Ramos (cell line): ENCODE data around the gene LPAR1.
"Not testable (repeated sequence)": the region's sequence is repeated elsewhere in the genome, so short reads cannot be mapped to it uniquely, and the experiment has no call there.

Source experiments
- in situ Hi-C: fragments of 300-500 bp; cut with MboI; formaldehyde crosslinking; loops from one replicate; pipeline ENCODE4 v1.14.3; 2022; ENCODE audit warnings: low sequenced_read_pairs; ENCODE audit not compliant: unreplicated experiment

Gene LPAR1

DNA sequence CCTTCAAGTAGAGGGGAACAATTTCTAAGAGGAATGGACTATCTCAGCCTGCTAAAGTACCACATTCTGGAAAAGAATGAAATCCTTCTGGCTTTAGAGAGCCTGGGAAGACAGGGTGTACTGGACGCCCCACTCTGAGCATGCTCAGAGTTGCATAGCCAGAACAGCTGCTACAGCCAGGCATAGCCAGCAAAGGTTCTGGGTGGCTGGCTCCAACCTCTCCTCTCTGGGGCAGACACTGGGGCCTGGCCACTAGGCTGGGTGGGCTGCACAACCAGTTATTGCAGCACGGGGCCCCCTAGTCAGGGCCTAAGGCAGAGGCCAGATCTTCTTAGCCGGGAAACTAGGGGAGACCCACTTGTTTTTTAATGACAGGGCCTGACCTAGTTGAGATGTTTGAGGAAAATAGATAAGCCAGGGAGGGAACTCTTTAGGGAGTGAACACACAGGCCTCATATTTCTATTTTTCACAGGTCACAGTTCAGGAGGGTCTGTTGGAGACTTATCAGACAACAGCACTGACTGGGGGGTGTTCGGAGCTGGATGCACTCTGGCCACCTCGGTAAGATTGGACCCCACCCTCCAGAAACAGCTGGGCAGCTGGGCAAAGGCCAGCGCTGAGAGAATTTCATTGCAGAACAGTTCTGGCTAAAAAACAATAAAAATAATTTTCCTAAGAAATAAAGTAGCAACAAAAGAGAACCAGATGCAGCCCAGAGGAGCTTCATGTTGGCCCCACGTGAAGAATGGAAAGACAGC is 142.9 kb downstream of the LPAR1 start:
- in situ Hi-C loops: no loop called here

DNA sequence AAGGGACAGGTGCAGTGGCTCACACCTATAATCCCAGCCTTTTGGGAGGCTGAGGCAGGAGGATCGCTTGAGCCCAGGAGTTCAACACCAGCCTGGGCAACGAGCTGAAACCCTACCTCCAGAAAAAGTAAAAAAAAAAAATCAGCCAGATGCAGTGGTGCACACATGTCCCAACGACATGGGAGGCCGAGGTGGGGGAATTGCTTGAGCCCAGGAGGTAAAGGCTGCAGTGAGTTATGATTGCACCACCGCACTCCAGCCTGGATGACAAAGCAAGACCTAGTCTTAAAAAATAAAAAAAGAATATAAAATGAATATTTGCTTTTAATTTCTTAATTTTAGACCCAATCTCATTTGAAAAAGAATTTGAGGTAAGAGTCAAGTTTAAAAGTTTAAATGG is 143.5 kb downstream of the LPAR1 start:
- in situ Hi-C loops: no loop called here

DNA sequence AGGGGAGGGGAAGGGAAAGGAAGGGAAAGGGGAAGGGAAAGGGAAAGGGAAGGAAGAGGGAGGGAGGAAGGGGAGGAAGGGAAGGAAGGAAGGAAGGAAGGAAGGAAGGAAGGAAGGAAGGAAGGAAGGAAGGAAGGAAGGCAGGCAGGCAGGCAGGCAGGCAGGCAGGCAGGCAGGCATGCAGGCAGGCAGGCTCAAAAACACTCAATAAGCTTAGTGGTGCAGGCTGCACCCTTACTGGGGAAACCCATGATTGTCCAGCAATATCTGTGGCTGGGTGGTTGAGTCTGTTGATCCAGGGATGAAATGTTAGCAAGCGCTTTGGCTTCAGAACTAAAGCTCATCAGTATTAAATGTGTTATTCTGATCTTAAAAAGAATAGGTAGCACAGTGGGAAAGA is 145.6 kb downstream of the LPAR1 start:
- in situ Hi-C loops: no loop called here

DNA sequence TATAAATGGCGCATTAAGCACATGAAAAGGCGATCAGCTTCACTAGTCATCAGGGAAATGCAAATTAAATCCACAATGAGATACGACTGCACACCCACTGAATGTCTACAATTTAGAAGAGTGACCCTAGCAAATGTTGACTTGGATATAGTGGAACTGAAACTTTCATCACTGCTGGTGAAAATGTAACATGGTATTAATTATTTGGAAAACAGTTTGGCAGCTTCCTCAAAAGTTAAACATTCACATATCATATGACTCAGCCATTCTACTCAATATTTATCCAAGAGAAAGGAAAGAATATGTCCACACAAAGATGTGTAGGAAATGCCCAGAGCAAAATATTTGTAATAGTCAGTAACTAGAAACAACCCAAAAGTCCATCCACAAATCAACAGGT is 146.5 kb downstream of the LPAR1 start:
- in situ Hi-C loops: no loop called here

DNA sequence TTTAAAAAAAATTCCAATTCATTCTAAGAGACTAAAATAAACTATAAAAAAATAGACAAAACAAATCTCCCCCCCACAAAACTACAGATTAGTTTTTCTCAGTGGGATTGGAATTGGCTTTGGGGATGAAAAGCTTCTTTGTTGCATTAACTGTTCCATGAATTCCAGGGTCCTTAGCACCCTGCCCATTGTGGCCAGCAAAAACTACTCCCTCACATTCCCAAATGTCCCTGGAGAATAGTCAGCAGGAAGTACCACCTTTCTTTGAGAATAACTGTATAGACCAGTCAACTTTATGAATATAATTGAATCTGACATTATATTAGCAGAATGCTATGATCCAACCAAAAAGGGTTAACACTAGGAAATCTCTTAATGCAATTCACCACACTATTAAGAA is 147.9 kb downstream of the LPAR1 start:
- in situ Hi-C loops: no loop called here

DNA sequence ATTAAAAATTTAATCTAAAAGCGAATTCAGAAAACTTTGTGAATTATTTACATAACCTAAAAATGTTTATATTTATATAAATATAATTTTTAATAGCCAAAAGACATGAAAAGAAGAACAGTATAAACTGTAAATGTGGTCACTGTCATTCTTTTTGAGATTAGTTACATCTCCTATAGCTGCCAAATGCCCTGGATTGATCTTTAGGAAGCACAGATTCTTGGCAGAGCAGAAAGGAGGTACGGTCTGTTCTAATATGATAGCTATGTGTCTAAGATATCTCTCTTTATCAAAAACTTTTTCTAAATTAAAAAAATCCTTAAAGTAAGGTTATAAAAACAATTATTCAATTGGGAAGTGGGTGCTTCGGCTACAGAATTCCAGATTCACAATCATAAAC is 151.0 kb downstream of the LPAR1 start:
- in situ Hi-C loops: no loop called here

GRCh38 chr9:110886832-110887231 is 151.4 kb downstream of the LPAR1 start:
- in situ Hi-C loops: no loop called here

DNA sequence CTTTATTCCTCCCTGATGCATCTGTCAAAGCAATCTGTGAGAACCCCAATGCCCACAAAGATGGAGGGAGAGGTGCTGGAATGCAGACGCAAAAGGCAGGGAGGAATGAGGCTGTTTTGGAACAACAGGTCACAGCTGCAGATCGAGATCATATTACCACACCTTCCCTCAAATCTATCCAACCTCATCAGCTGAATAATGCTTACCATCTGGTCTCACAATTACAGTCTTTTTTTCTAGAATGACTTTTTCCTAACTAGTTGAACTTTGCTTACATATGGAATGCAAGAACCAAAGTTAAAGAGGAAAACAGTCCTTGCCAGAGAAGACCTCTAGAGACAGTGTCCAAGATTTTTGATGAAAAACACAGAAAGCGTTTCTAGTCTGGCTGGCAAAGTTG is 158.1 kb downstream of the LPAR1 start:
- in situ Hi-C loops: no loop called here

- in situ Hi-C loops: no loop called here
These were observed 160.9 kb downstream of the LPAR1 start for GRCh38 chr9:110877374-110877773.

GRCh38 chr9:110876929-110877328 is 161.3 kb downstream of the LPAR1 start:
- in situ Hi-C loops: no loop called here

GRCh38 chr9:110874963-110875674 is 163.2 kb downstream of the LPAR1 start:
- in situ Hi-C loops: no loop called here

- in situ Hi-C loops: no loop called here
These were observed 165.3 kb downstream of the LPAR1 start for GRCh38 chr9:110872920-110873319.

GRCh38 chr9:110871736-110872135 is 166.5 kb downstream of the LPAR1 start:
- in situ Hi-C loops: no loop called here

- in situ Hi-C loops: no loop called here
These were observed 168.3 kb downstream of the LPAR1 start for GRCh38 chr9:110869931-110870330.

GRCh38 chr9:110864011-110864410 is 174.3 kb downstream of the LPAR1 start:
- in situ Hi-C loops: no loop called here

GRCh38 chr9:110861370-110862110 is 176.7 kb downstream of the LPAR1 start:
- in situ Hi-C loops: not testable (repeated sequence)

DNA sequence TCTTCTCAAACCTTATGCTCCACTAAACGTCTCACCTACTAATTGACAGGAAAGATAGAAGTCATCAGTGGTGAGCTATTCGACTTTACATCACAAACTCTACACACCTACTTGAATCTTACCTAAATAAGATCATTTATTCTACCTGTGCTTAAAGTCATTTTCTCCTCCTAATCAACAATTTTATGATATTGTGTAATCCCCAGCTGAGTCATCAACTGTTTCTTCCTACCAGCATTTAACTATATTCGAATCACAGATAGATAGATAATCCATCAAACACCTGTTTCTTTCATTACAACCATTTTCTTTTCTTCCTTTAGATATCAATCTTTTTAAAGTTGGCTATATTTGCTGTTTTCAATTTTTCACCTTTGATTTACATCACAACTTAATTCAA is 181.5 kb downstream of the LPAR1 start:
- in situ Hi-C loops: no loop called here

DNA sequence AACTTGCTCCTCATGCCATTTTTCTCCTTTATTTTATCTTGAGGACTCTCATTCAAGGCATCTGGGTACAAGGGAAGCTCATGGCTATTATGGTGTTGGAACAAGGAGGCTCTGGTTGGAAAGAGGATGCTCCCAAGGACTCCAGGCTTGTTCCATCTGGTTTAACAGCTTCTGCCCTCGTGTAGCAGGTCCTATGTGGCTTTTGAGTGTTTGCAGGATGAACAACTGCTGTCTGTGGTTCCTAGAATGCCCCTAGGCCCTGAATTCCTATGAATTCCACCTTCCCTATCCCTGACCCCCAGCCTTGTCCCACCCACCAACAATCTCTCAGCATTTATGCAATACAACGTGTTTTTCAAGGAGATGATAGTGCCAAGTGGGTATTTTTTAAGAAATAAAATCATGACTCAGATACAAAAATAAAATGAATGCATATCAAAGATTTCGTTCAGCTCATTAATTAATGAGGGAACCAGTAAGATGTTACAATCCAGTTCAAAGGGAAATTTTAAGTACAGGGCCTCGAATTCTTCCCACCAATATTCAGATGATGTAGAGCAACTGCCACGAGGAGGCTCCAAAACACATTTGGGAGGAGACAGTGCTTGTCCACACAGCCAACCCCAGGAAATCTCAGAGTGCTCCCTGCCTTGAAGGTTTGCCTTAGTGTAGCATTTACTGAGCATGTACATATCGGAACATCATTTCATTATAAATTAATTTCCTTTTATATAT is 187.7 kb downstream of the LPAR1 start:
- in situ Hi-C loops: no loop called here

DNA sequence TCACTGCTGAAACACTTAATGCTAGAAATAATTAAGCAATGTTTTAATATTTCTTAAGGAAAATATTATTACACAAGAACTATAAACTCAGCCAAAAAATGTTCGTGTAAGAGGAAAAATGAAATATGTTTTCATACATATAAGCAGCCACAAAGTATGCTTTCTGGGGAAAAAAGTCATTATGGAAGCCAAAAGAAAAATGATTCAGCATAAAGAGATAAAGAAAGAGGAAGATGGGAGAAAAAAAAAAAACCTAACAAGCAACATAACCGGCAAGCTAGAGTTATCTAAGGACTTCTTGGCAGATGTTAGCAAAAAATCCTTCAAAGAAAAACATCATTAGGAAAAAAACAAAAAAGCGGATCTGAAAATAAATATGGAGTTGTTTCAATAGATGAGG is 190.6 kb downstream of the LPAR1 start:
- in situ Hi-C loops: no loop called here

- in situ Hi-C loops: no loop called here
These were observed 192.1 kb downstream of the LPAR1 start for GRCh38 chr9:110846215-110846614.

GRCh38 chr9:110844121-110844520 is 194.1 kb downstream of the LPAR1 start:
- in situ Hi-C loops: no loop called here
